DLD1 (cell line): ENCODE measurements around the gene GPATCH2.
"Not testable (repeated sequence)": the region's sequence is repeated elsewhere in the genome, so short reads cannot be mapped to it uniquely, and the experiment has no call there.

Experiments used
- in situ Hi-C: cut with HindIII; loops from 2 replicates; pipeline ENCODE4 v1.10.0; 2017; ENCODE audit warnings: low sequenced_read_pairs

GPATCH2 gene

DNA sequence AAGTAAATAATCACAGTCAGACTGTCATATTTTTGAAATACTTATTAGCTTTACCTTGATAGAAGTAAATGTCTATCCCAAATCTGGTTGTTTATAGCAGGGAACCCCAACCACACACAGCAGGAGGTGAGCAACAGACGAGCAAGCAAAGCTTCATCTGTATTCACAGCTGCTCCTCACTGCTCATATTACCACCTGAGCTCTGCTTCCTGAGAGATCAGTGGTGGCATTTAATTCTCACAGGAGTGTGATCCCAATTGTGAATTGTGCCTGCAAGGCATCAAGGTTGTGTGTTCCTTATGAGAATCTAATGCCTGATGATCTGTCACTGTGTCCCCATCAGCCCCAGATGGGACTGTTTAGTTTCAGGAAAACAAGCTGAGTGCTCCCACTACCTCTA is 104.3 kb downstream of the GPATCH2 start:
- in situ Hi-C loops, result no loop called here

GRCh38 chr1:217525773-217526490 is 105.0 kb downstream of the GPATCH2 start:
- in situ Hi-C loops, result no loop called here

GRCh38 chr1:217524787-217525520 is 105.9 kb downstream of the GPATCH2 start:
- in situ Hi-C loops, result no loop called here

DNA sequence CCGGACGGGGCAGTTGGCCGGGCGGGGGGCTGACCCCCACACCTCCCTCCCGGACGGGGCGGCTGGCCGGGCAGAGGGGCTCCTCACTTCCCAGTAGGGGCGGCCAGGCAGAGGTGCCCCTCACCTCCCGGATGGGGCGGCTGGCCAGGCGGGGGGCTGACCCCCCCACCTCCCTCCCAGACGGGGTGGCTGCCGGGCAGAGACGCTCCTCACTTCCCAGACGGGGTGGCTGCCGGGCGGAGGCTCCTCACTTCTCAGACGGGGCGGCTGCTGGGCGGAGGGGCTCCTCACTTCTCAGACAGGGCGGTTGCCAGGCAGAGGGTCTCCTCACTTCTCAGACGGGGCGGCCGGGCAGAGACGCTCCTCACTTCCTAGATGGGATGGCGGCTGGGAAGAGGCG is 107.0 kb downstream of the GPATCH2 start:
- in situ Hi-C loops, result not testable (repeated sequence)

DNA sequence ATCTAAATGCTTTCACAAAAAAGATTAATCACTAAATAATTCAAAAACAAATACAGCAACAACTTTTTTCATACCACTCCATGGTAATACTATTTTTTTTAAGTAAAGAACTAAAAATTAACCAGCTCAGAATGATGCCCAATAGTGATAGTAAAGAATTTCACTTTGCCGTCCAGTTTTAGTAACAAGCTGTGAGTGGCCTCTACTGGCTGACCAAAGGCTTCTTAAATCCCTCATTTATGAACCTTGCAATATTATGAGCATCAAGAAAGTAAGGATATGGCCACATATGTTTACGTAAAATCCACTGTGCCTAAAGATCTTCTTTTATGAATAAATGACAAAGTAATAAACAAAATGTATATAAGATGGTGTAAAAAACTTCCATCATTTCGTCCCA is 108.6 kb downstream of the GPATCH2 start:
- in situ Hi-C loops, result no loop called here

- in situ Hi-C loops, result no loop called here
These were observed 109.6 kb downstream of the GPATCH2 start for GRCh38 chr1:217521317-217521716.

- in situ Hi-C loops, result no loop called here
These were observed 124.0 kb downstream of the GPATCH2 start for GRCh38 chr1:217506878-217507277.

DNA sequence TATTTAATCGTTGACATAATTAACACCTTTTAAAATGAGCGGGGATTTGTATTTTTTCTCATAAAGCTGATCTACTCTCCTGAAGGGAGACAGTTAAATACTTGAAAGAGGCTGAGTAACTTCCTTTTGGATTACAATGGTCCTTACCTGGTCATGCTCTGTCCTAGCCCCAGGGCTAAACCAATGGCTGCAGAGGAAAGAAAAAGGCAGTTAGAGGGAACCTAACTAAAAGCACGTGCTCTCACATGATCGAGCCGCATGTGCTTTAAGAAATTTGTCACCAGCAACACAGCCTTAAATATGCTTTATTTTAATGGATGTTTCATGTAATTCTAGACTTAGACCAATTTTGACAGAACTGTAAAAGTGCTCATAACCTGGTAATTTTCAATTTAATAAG is 132.7 kb downstream of the GPATCH2 start:
- in situ Hi-C loops, result no loop called here

- in situ Hi-C loops, result no loop called here
These were observed 135.6 kb downstream of the GPATCH2 start for GRCh38 chr1:217495249-217495648.

GRCh38 chr1:217494767-217495166 is 136.1 kb downstream of the GPATCH2 start:
- in situ Hi-C loops, result no loop called here

DNA sequence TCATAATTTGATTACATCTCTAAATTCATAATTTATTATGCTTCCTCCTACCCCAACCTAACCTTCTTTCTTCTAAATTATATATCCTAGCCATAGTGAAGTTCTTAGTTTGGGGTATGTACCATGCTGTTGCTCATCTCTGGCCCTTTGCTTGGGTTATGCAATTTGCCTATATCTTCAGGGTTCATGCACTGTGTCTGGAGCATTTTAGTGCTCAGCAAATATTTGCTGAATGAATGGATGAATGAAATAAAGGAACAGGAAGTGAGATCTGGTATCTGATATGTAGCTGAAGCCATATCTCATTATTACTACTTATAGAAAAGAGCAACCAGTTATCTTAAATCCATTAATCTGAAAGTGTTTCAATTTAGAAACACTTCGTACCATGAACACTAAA is 137.6 kb downstream of the GPATCH2 start:
- in situ Hi-C loops, result no loop called here

- in situ Hi-C loops, result no loop called here
These were observed 146.0 kb downstream of the GPATCH2 start for GRCh38 chr1:217484871-217485270.

- in situ Hi-C loops, result no loop called here
These were observed 148.4 kb downstream of the GPATCH2 start for GRCh38 chr1:217482356-217483102.

DNA sequence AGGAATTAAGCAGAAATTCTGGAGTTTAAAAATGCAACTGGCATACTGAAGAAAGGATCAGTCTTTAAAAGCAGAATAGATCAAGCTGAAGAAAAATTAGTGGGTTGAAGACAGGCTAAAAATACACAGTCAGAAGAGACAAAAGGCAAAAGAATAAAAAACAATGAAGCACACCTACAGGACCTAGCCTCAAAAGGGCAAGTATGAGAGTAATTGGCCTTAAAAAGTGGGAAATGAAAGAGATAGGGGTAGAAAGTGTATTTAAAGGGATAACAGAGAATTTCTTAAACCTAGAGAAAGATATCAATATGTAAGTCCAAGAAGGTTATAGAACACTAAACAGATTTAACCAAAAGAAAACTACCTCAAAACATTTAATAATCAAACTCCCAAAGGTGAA is 152.4 kb downstream of the GPATCH2 start:
- in situ Hi-C loops, result no loop called here

GRCh38 chr1:217472915-217473314 is 158.0 kb downstream of the GPATCH2 start:
- in situ Hi-C loops, result no loop called here

DNA sequence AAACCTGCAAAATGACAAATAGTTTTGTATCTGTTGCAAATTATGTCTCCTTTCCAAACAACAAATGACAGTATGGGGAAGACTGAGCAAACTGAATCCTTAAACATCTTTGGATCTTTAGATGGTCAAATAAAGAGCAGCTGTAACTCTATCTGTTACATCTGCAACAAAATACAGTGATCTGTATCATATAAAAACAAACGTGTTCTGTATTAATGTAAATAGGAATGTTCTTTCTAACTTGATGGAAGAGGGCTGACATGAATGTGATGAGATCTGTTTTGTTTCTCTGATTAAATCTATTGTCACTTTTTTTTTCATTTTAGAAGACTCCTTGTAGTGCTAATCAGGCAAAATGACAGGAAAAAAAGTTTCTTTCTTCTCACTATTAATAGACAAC is 159.5 kb downstream of the GPATCH2 start:
- in situ Hi-C loops, result no loop called here

- in situ Hi-C loops, result no loop called here
These were observed 160.9 kb downstream of the GPATCH2 start for GRCh38 chr1:217469983-217470382.

DNA sequence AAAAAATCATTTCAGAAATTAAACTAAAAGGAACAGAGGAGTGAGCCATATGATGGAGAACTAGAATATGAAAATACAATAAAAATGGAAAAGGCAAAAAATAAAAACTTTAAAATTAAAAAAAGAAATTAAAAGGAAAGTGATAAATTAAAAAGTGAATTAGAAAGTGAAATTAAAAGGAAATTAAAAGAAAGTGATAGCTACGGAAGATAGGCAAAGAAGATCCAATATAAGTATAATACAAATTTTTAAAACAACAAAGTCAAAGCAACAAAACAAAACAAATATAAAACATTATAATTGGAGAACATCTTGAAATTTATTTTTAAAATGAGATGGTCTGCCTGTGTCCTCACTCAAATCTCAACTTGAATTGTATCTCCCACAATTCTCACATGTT is 165.8 kb downstream of the GPATCH2 start:
- in situ Hi-C loops, result no loop called here

GRCh38 chr1:217462666-217463065 is 168.2 kb downstream of the GPATCH2 start:
- in situ Hi-C loops, result no loop called here

DNA sequence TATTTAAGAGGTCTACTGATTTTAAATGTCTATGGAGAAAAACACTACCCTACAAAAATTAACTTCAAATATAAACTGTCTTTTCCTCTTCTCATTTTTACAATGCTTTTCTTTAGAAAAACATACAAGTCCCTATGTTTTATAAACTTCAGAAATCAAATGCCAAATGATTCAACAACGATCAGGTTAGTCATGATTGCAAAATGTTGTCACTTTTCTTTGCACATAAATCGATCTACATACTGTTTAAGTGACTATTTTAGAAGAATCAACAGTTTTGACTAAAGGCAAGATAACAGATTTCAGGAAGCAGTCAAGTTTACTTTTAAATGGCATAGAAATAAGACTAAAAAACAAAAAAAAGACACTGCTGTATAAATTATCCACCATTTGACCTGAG is 168.7 kb downstream of the GPATCH2 start:
- in situ Hi-C loops, result no loop called here

DNA sequence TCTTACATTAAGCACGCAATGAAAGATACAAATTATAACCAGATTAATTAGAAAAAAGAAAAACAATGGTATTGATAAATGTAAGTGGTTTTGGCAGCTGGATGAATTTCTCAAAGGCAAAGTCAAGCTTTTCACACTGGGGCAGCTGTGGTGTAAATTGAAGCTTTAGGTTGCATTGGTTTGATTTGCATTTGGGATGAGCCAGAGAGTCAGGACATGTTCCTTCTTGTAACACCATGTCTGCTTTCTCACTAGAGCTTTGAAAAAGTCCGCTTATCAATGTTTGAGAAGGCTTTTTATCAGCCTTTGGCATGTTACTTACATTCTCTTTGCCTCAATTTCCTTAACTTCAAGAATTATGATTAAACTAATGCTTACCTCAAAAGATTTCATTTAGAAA is 173.9 kb downstream of the GPATCH2 start:
- in situ Hi-C loops, result no loop called here

GRCh38 chr1:217456261-217456660 is 174.6 kb downstream of the GPATCH2 start:
- in situ Hi-C loops, result no loop called here
